HG03095 (cell line): ENCODE measurements around the gene SNX30.

Experiments used
- ATAC-seq: cut with Tn5 transposase; IDR thresholded peaks from one replicate; pipeline ENCODE4 v1.9.1; 2021; ENCODE audit warnings: moderate library complexity; ENCODE audit not compliant: unreplicated experiment

The SNX30 gene

GRCh38 chr9:112873773-112874405, 123.3 kb downstream of the SNX30 start:
- ATAC-seq, result no peak

- no peak for ATAC-seq
These were observed 128.2 kb downstream of the SNX30 start for GRCh38 chr9:112878752-112879151.

- ATAC-seq, result no peak
These were observed 130.1 kb downstream of the SNX30 start for GRCh38 chr9:112880650-112881049.

- no peak for ATAC-seq
These were observed 130.8 kb downstream of the SNX30 start for GRCh38 chr9:112881331-112881730.

GRCh38 chr9:112884101-112884500, 133.5 kb downstream of the SNX30 start:
- no peak for ATAC-seq

GRCh38 chr9:112884721-112885120, 134.2 kb downstream of the SNX30 start:
- ATAC-seq, result no peak

GRCh38 chr9:112885324-112885723, 134.8 kb downstream of the SNX30 start:
- ATAC-seq, result no peak

GRCh38 chr9:112886351-112886750, 135.8 kb downstream of the SNX30 start:
- ATAC-seq, result no peak

- no peak for ATAC-seq
These were observed 136.8 kb downstream of the SNX30 start for GRCh38 chr9:112887381-112887780.

GRCh38 chr9:112890106-112891081, 139.8 kb downstream of the SNX30 start, which contains the start of gene SLC46A2:
TSS of gene SLC46A2 (minus strand) at chr9:112890876. CDS start at chr9:112890681, 195 bp downstream.
- no peak for ATAC-seq

GRCh38 chr9:112891521-112891920, 141.0 kb downstream of the SNX30 start:
- ATAC-seq, result no peak

- ATAC-seq, result no peak
These were observed 142.4 kb downstream of the SNX30 start for GRCh38 chr9:112892981-112893380.

- ATAC-seq, result no peak
These were observed 143.5 kb downstream of the SNX30 start for GRCh38 chr9:112894041-112894440.

GRCh38 chr9:112894699-112895098, 144.1 kb downstream of the SNX30 start:
- no peak for ATAC-seq

- no peak for ATAC-seq
These were observed 145.6 kb downstream of the SNX30 start for GRCh38 chr9:112896131-112896530.

- ATAC-seq, result no peak
These were observed 148.3 kb downstream of the SNX30 start for GRCh38 chr9:112898872-112899311.

GRCh38 chr9:112900488-112900887, 149.9 kb downstream of the SNX30 start:
- no peak for ATAC-seq

GRCh38 chr9:112900901-112901300, 150.3 kb downstream of the SNX30 start:
- no peak for ATAC-seq

GRCh38 chr9:112905084-112905483, 154.5 kb downstream of the SNX30 start:
- ATAC-seq, result no peak

- ATAC-seq, result no peak
These were observed 161.2 kb downstream of the SNX30 start for GRCh38 chr9:112911736-112912135.

GRCh38 chr9:112912636-112913035, 162.1 kb downstream of the SNX30 start:
- no peak for ATAC-seq

- ATAC-seq, result no peak
These were observed 162.8 kb downstream of the SNX30 start for GRCh38 chr9:112913326-112913725.
